Thoracic aorta endothelial cell (primary cell): ENCODE results near the gene FEZF1. TPM values are rescaled to one million over a fixed set of nuclear protein-coding genes. Genes with fewer than 3 reads are reported as not detected.

Source experiments
- total RNA-seq: library from RNA; depleted of rRNA; stranded (reverse); fragments of >200 nt; gene quantifications from 2 replicates; pipeline ENCODE4 v1.2.3, GENCODE V29; 2012

FEZF1 gene
- total RNA-seq = not detected in 2 replicates

DNA sequence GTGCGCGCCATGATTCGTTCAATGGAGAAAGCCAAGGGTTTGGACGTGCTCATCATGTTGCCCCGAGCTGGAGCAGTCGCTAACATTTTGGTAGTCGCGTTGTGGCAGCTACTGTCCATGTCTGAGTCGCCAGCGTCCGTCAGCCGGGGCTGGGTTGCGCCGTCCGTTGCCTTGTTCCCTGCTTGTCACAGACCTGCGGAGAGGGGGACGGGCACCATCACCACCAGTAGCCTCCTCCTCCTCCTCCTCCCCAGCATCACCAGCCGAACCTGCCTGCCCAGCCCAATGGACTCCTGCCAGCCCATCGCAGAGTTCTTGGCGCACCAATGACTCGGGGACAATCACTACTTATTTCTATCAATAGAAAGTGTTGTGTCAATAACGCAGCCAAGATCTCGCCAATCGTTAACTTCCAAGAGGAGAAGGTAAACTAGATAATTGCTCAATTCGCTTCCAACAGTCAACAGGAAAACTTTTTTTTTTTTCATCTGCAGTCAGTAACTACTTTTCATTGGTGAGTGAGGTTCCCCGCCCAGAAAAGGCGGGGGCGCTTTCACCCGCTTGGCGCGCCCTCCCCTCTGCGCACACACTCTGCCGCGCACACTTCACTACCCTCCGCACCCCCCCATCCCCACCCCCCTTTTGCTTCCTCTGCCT lies at the start of gene FEZF1:
TSS of gene FEZF1 (minus strand) at position 432 of the 657 bp plus-strand sequence. CDS start at position 119, 313 bp downstream.

Other genes starting within 250 kb of the FEZF1 start
- 48.3 and 62.6 TPM in 2 replicates for gene AASS, start 160.5 kb downstream of the FEZF1 start, total RNA-seq